Measurements from ENCODE around the gene MAGEH1.
"Not testable (repeated sequence)": the region's sequence is repeated elsewhere in the genome, so short reads cannot be mapped to it uniquely, and the experiment has no call there.

- TF ChIP-seq, protein P1, sequence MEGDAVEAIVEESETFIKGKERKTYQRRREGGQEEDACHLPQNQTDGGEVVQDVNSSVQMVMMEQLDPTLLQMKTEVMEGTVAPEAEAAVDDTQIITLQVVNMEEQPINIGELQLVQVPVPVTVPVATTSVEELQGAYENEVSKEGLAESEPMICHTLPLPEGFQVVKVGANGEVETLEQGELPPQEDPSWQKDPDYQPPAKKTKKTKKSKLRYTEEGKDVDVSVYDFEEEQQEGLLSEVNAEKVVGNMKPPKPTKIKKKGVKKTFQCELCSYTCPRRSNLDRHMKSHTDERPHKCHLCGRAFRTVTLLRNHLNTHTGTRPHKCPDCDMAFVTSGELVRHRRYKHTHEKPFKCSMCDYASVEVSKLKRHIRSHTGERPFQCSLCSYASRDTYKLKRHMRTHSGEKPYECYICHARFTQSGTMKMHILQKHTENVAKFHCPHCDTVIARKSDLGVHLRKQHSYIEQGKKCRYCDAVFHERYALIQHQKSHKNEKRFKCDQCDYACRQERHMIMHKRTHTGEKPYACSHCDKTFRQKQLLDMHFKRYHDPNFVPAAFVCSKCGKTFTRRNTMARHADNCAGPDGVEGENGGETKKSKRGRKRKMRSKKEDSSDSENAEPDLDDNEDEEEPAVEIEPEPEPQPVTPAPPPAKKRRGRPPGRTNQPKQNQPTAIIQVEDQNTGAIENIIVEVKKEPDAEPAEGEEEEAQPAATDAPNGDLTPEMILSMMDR (conservative IDR thresholded peaks at IDR 0.05; ENCODE audit: low read length) = not testable (repeated sequence)
- not testable (repeated sequence) for TF ChIP-seq EZH2phosphoT487 (IDR thresholded peaks at IDR 0.05; ENCODE audit: borderline replicate concordance, low read depth, low read length)
These were observed 28.0 kb downstream of the MAGEH1 start for GRCh38 chrX:55479956-55480355.

Data from OCI-LY7 (cell line).